Measurements from ENCODE around the gene PCNX4. TPM values are rescaled to one million over a fixed set of nuclear protein-coding genes. Genes with fewer than 3 reads are reported as not detected.

PCNX4 gene
- total RNA-seq, 1 donor from 2014 or later, result 79.0 TPM

- no peak for TF ChIP-seq CTCF (IDR thresholded peaks at IDR 0.05; ENCODE audit: unreplicated experiment)
- no peaks in the 10 kb centered on the region for H3K4me1 Mint-ChIP-seq
- H3K4me3 Mint-ChIP-seq, result no peak overlapping the region
- no peak for DNase-seq (ENCODE audit: low spot score in 2 of 2, unreplicated experiment in 2 of 2)
- no peaks in the 10 kb centered on the region for H3K36me3 Mint-ChIP-seq
- H3K9me3 Mint-ChIP-seq, result peaks cover 15% of the 10 kb centered on the region
- H3K27me3 Mint-ChIP-seq (ENCODE audit: low read depth), result peaks cover 4% of the 10 kb centered on the region
- H3K27ac Mint-ChIP-seq, result no peak overlapping the region
Observed at GRCh38 chr14:60175255-60175902, 83.7 kb downstream of the PCNX4 start.

- Mint-ChIP-seq H3K27me3 (ENCODE audit: low read depth) (peaks cover 4% of the 10 kb centered on the region), H3K9me3 (peaks cover 11% of the 10 kb centered on the region), H3K27ac (no peak overlapping the region), H3K4me3 (no peak overlapping the region), H3K4me1 (no peaks in the 10 kb centered on the region), H3K36me3 (no peaks in the 10 kb centered on the region)
- no peak for TF ChIP-seq CTCF (IDR thresholded peaks at IDR 0.05; ENCODE audit: unreplicated experiment)
- no peak for DNase-seq (ENCODE audit: low spot score in 2 of 2, unreplicated experiment in 2 of 2)
Observed at GRCh38 chr14:60178164-60178563, 86.4 kb downstream of the PCNX4 start.

DNA sequence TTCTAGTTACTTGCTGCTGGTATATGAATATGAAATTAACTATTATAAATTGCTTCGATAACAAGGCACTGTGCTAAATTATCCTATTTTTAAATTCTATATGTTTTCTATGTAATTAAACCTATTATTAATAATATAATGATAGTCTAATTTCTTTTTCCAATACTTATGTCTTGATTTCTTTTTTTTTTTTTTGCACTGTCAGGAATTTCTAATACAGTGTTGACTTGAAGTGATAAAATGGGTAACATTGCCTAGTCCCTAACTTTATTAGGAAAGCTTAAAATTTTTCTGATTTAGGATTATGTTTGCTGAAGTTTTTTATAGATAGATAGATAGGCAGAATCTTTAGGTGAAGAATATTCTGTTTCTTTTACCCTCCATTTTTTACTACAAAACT lies 87.1 kb downstream of the PCNX4 start:
- no peaks in the 10 kb centered on the region for H3K36me3 Mint-ChIP-seq
- peaks cover 11% of the 10 kb centered on the region for H3K9me3 Mint-ChIP-seq
- peaks cover 4% of the 10 kb centered on the region for H3K27me3 Mint-ChIP-seq (ENCODE audit: low read depth)
- H3K4me3 Mint-ChIP-seq, result no peak overlapping the region
- H3K4me1 Mint-ChIP-seq, result peaks cover 2% of the 10 kb centered on the region
- H3K27ac Mint-ChIP-seq, result no peak overlapping the region
- DNase-seq (ENCODE audit: low spot score in 2 of 2, unreplicated experiment in 2 of 2), result no peak
- TF ChIP-seq CTCF (IDR thresholded peaks at IDR 0.05; ENCODE audit: unreplicated experiment), result no peak

- Mint-ChIP-seq H3K27ac (no peak overlapping the region), H3K9me3 (peaks cover 11% of the 10 kb centered on the region)
- no peak for DNase-seq (ENCODE audit: low spot score in 2 of 2, unreplicated experiment in 2 of 2)
Observed at GRCh38 chr14:60179431-60179869, 87.7 kb downstream of the PCNX4 start.

GRCh38 chr14:60183138-60183537 lies 91.4 kb downstream of the PCNX4 start:
- Mint-ChIP-seq H3K27me3 (ENCODE audit: low read depth) (peaks cover 11% of the 10 kb centered on the region), H3K4me1 (peaks cover 5% of the 10 kb centered on the region), H3K27ac (no peak overlapping the region), H3K9me3 (peaks cover 10% of the 10 kb centered on the region), H3K36me3 (no peaks in the 10 kb centered on the region), H3K4me3 (no peak overlapping the region)
- DNase-seq (ENCODE audit: low spot score in 2 of 2, unreplicated experiment in 2 of 2), result no peak
- TF ChIP-seq CTCF (IDR thresholded peaks at IDR 0.05; ENCODE audit: unreplicated experiment), result no peak

More at GRCh38 chr14:60179431-60179869, 87.7 kb downstream of the PCNX4 start:
- Mint-ChIP-seq H3K4me3 (no peak overlapping the region), H3K4me1 (peaks cover 5% of the 10 kb centered on the region), H3K36me3 (no peaks in the 10 kb centered on the region), H3K27me3 (ENCODE audit: low read depth) (peaks cover 4% of the 10 kb centered on the region)
- no peak for TF ChIP-seq CTCF (IDR thresholded peaks at IDR 0.05; ENCODE audit: unreplicated experiment)
